CD14-positive monocyte (primary cell): ENCODE results near the gene OXT. TPM values are rescaled to one million over a fixed set of nuclear protein-coding genes. Genes with fewer than 3 reads are reported as not detected.

Experiments used
- DNase-seq, 3 donors: peaks; one replicate each; pipeline ENCODE4 v3.0.0-alpha.2; 2011 to 2022
- H2AFZ ChIP-seq: 2 replicates; pipeline ENCODE4 v1.6.0; 2012; ENCODE audit warnings: mild to moderate bottlenecking, low read depth, low read length, inconsistent platforms; ENCODE audit not compliant: insufficient read depth, poor library complexity, severe bottlenecking
- H3K27ac ChIP-seq, 2 donors: 1 replicate in 1 of 2; 2 replicates in 1 of 2; pipeline ENCODE4 v1.5.1; 2012 to 2013; ENCODE audit warnings: low read length in 2 of 2, control low read depth in 1 of 2, inconsistent platforms in 1 of 2, low read depth in 1 of 2, mild to moderate bottlenecking in 1 of 2
- H3K27me3 ChIP-seq, 2 donors: one replicate each; pipeline versions ENCODE4 v1.6.0 to v1.6.1; 2011 to 2013; ENCODE audit warnings: low read length in 2 of 2; ENCODE audit not compliant: control insufficient read depth in 2 of 2, insufficient read depth in 2 of 2
- H3K36me3 ChIP-seq, 2 donors: replicated peaks in 1 of 2; 1 replicate in 1 of 2; 2 replicates in 1 of 2; pipeline versions ENCODE4 v1.5.1 to v1.6.1; 2012 to 2013; ENCODE audit warnings: low read length in 2 of 2, control low read depth in 1 of 2, inconsistent platforms in 1 of 2, mild to moderate bottlenecking in 1 of 2; ENCODE audit not compliant: insufficient read depth in 2 of 2, control insufficient read depth in 1 of 2
- H3K4me1 ChIP-seq, 2 donors: 1 replicate in 1 of 2; 2 replicates in 1 of 2; pipeline versions ENCODE4 v1.5.1 to v1.6.1; 2012 to 2013; ENCODE audit warnings: low read length in 2 of 2, control low read depth in 1 of 2, inconsistent platforms in 1 of 2, mild to moderate bottlenecking in 1 of 2, moderate library complexity in 1 of 2; ENCODE audit not compliant: insufficient read depth in 2 of 2, control insufficient read depth in 1 of 2
- H3K4me2 ChIP-seq: replicated peaks from 2 replicates; pipeline ENCODE3; 2012; ENCODE audit warnings: low read length, moderate library complexity, mild to moderate bottlenecking; ENCODE audit not compliant: poor library complexity, severe bottlenecking; ENCODE audit errors: extremely low read depth
- H3K4me3 ChIP-seq, 3 experiments: fragments of 200-600 bp in 1 of 3; sonication (generic) in 1 of 3; replicated peaks in 1 of 3; 1 replicate in 2 of 3; 2 replicates in 1 of 3; pipeline ENCODE4 v1.5.1; 2011 to 2013; ENCODE audit warnings: low read length in 3 of 3, mild to moderate bottlenecking in 3 of 3, control low read depth in 2 of 3, low read depth in 2 of 3, inconsistent platforms in 1 of 3, moderate library complexity in 1 of 3
- H3K79me2 ChIP-seq: 2 replicates; pipeline ENCODE4 v1.6.0; 2012; ENCODE audit warnings: mild to moderate bottlenecking, control low read depth, inconsistent platforms, low read length, moderate library complexity; ENCODE audit not compliant: insufficient read depth
- H3K9ac ChIP-seq: 2 replicates; pipeline ENCODE4 v1.6.0; 2017; ENCODE audit warnings: low read length, mild to moderate bottlenecking; ENCODE audit not compliant: insufficient read depth, poor library complexity, severe bottlenecking
- H3K9me3 ChIP-seq, 2 donors: replicated peaks in 1 of 2; 1 replicate in 1 of 2; 2 replicates in 1 of 2; pipeline versions ENCODE4 v1.5.1 to v1.6.1; 2012 to 2013; ENCODE audit warnings: low read length in 2 of 2, control low read depth in 1 of 2; ENCODE audit not compliant: control insufficient read depth in 1 of 2, insufficient read depth in 1 of 2
- H4K20me1 ChIP-seq: 2 replicates; pipeline ENCODE4 v1.6.0; 2012; ENCODE audit warnings: mild to moderate bottlenecking, low read length, control low read depth, moderate library complexity; ENCODE audit not compliant: insufficient read depth
- H3K27ac Mint-ChIP-seq, 7 donors: one replicate each; pipeline ENCODE4 v1.8.0; 2020; ENCODE audit warnings: mild to moderate bottlenecking in 7 of 7, mixed read lengths in 7 of 7, moderate library complexity in 6 of 7, inconsistent platforms in 2 of 7
- H3K27me3 Mint-ChIP-seq, 3 donors: one replicate each; pipeline ENCODE4 v1.8.0; 2021 to 2022; ENCODE audit warnings: low read depth in 3 of 3, mild to moderate bottlenecking in 3 of 3, mixed read lengths in 3 of 3, moderate library complexity in 3 of 3, inconsistent platforms in 1 of 3
- H3K36me3 Mint-ChIP-seq, 2 donors: one replicate each; pipeline ENCODE4 v1.8.0; 2020; ENCODE audit warnings: mixed read lengths in 2 of 2, inconsistent platforms in 1 of 2, mild to moderate bottlenecking in 1 of 2
- H3K4me1 Mint-ChIP-seq: one replicate; pipeline ENCODE4 v1.8.0; 2020; ENCODE audit warnings: mild to moderate bottlenecking, mixed read lengths
- H3K4me3 Mint-ChIP-seq, 2 donors: one replicate each; pipeline ENCODE4 v1.8.0; 2020; ENCODE audit warnings: mild to moderate bottlenecking in 2 of 2, mixed read lengths in 2 of 2, moderate library complexity in 1 of 2
- H3K9me3 Mint-ChIP-seq, 7 donors: one replicate each; pipeline ENCODE4 v1.8.0; 2020 to 2022; ENCODE audit warnings: mixed read lengths in 7 of 7, mild to moderate bottlenecking in 6 of 7, moderate library complexity in 6 of 7, inconsistent platforms in 2 of 7
- WGBS: methylation state at CpG from one replicate; pipeline ENCODE4 v1.1.5; 2013; ENCODE audit warnings: missing lambda C conversion rate; ENCODE audit not compliant: insufficient coverage; 5-methylcytosine and 5-hydroxymethylcytosine counted together
- intact Hi-C, 2 donors: fragments of 100-400 bp; cut with micrococcal nuclease; formaldehyde crosslinking; loops; one replicate each; pipeline versions ENCODE4 v1.15.0 to v1.15.1; 2023
- polyA plus RNA-seq, 3 donors: library from polyadenylated mRNA; depleted of rRNA in 1 of 3; unstranded in 2 of 3; stranded (reverse) in 1 of 3; fragments of 300-500 nt in 2 of 3; fragments of >200 nt in 1 of 3; fragmentation: Illumina TruSeq in 2 of 3; gene quantifications; 1 replicate in 2 of 3; 2 replicates in 1 of 3; pipeline ENCODE4 v1.2.3, GENCODE V29; 2012 to 2021
- TF ChIP-seq, protein P1 (sequence below): fragments of 200-600 bp; IDR thresholded peaks from one replicate; pipeline ENCODE4 v1.8.0; 2022; ENCODE audit warnings: antibody characterized with exemption, mild to moderate bottlenecking

OXT gene
- polyA plus RNA-seq, 3 donors = not detected

- Mint-ChIP-seq H3K36me3 (peaks cover 0 to 7% of the 10 kb centered on the region in 2 donors), H3K27ac (peak overlapping the region in 4 of 7 donors; percentile 6 to 66 (median 66)), H3K4me3 (peak overlapping the region; percentile 65 to 87), H3K27me3 (peaks cover 50 to 75% (median 62%) of the 10 kb centered on the region in 3 donors), H3K4me1 (peaks cover 34% of the 10 kb centered on the region), H3K9me3 (peaks cover 0 to 18% (median 7%) of the 10 kb centered on the region in 7 donors)
- Histone ChIP-seq H3K9ac (no peak overlapping the region), H3K79me2 (no peaks in the 10 kb centered on the region), H4K20me1 (no peaks in the 10 kb centered on the region), H3K4me2 (peak overlapping the region; percentile 41), H3K27ac (no peak overlapping the region), H3K9me3 (peaks cover 0 to 10% of the 10 kb centered on the region in 2 donors), H3K27me3 (peaks cover 19 to 55% of the 10 kb centered on the region in 2 donors), H3K4me3 (peak overlapping the region in 1 of 3 experiments; percentile 37), H3K36me3 (no peaks in the 10 kb centered on the region), H3K4me1 (peaks cover 21 to 24% of the 10 kb centered on the region in 2 donors), H2AFZ (peak overlapping the region; percentile 42)
- WGBS = no CpG with 5 or more reads among the region's 4 CpGs
- TF ChIP-seq, protein P1, sequence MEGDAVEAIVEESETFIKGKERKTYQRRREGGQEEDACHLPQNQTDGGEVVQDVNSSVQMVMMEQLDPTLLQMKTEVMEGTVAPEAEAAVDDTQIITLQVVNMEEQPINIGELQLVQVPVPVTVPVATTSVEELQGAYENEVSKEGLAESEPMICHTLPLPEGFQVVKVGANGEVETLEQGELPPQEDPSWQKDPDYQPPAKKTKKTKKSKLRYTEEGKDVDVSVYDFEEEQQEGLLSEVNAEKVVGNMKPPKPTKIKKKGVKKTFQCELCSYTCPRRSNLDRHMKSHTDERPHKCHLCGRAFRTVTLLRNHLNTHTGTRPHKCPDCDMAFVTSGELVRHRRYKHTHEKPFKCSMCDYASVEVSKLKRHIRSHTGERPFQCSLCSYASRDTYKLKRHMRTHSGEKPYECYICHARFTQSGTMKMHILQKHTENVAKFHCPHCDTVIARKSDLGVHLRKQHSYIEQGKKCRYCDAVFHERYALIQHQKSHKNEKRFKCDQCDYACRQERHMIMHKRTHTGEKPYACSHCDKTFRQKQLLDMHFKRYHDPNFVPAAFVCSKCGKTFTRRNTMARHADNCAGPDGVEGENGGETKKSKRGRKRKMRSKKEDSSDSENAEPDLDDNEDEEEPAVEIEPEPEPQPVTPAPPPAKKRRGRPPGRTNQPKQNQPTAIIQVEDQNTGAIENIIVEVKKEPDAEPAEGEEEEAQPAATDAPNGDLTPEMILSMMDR = no peak
- intact Hi-C loops = no loop called here
- DNase-seq = no peak
These were observed 6.3 kb downstream of the OXT start for GRCh38 chr20:3077618-3078134.

- intact Hi-C loops = no loop called here
- no peak overlapping the region for H2AFZ ChIP-seq
- peaks cover 34 to 39% of the 10 kb centered on the region in 2 donors for H3K4me1 ChIP-seq
- TF ChIP-seq, protein P1 = no peak
- no peaks in the 10 kb centered on the region for H3K79me2 ChIP-seq
- H3K27ac Mint-ChIP-seq = no peak overlapping the region
- WGBS = 24% methylated on average over 4 of the region's 6 CpGs
- H3K4me2 ChIP-seq = no peak overlapping the region
- peaks cover 56 to 76% (median 68%) of the 10 kb centered on the region in 3 donors for H3K27me3 Mint-ChIP-seq
- no peak overlapping the region for H3K27ac ChIP-seq
- H3K9me3 Mint-ChIP-seq = peaks cover 0 to 24% (median 13%) of the 10 kb centered on the region in 7 donors
- DNase-seq = no peak
- peaks cover 37% of the 10 kb centered on the region for H3K4me1 Mint-ChIP-seq
- H3K9ac ChIP-seq = no peak overlapping the region
- no peak overlapping the region for H3K4me3 ChIP-seq
- peaks cover 0 to 9% of the 10 kb centered on the region in 2 donors for H3K36me3 Mint-ChIP-seq
- H3K4me3 Mint-ChIP-seq = peak overlapping the region in 1 of 2 donors; percentile 72
- H3K36me3 ChIP-seq = no peaks in the 10 kb centered on the region
- peaks cover 26 to 68% of the 10 kb centered on the region in 2 donors for H3K27me3 ChIP-seq
- H4K20me1 ChIP-seq = no peaks in the 10 kb centered on the region
- peaks cover 7 to 27% of the 10 kb centered on the region in 2 donors for H3K9me3 ChIP-seq
These were observed 9.5 kb downstream of the OXT start for GRCh38 chr20:3080939-3081388.
